HG03097 (cell line): ENCODE results near the gene PRELID3B.
A peak's percentile ranks its signal among the peaks of the same experiment; 100 is the strongest.

Experiments
- ATAC-seq: cut with Tn5 transposase; IDR thresholded peaks from one replicate; pipeline ENCODE4 v1.9.1; 2021; ENCODE audit not compliant: unreplicated experiment, low FRiP score

The PRELID3B gene

DNA sequence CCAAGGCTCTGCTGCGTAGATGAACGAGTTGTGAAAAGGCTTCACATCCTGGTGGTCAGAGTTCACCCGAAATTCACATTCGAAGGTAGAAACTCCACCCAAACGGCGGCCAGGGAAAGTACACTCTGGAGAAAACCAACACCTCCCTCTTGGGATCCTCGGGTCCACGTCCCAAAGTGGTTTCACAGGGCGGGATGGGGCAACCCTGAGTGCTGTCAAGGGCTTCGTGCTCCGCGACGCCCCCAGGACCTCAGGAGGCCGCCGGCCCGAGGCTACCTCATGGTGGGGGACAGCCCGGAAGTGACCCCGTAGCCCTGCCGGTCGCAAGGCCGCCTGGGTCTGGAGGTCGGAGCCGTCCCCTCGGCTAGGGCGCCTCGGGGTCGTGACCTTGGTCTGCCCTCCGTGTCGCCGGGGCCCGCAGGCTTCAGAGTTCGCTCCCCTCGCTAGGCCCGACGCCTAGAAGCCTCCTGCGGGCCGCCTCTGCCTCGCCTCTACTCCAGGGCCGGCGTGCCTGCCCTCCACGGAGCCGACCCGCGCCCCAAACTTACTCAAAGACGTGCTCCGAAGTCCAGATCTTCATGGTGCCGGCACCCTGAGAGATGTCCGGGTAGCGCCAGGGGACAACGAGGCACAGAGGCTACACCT is at the start of gene PRELID3B:
TSS of gene PRELID3B (minus strand) at position 636 of the 645 bp plus-strand sequence. CDS start at position 580, 56 bp downstream.
- ATAC-seq: peak; percentile 25

DNA sequence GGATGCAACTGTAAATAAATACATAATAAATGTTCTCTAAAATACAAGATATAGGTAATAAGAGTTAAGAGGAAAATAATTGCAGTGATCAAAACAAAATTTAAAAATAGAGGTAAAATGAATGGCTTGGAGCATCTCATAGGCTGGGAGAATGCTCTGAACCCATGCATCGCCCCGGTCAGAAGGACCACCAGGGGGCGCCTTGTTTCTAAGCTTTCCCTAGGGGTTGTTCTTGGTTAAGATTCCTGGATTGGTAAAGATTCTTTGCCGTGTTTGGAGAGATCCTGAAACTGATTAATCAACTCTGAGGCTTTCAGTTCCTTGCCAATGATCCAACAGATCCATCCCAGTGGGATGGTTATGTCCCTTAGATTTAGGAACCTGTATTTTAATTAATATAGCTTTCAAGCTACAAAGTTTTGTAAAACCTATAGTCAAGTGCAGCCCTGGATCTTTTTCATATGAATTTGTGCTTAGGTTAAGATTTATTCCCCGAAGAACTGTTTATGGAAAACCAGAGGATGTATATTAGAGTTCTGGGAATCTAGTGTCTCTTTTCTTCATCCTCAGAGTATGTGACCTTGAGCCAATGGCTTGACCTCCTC is 45.3 kb upstream of the PRELID3B start:
- ATAC-seq: no peak

DNA sequence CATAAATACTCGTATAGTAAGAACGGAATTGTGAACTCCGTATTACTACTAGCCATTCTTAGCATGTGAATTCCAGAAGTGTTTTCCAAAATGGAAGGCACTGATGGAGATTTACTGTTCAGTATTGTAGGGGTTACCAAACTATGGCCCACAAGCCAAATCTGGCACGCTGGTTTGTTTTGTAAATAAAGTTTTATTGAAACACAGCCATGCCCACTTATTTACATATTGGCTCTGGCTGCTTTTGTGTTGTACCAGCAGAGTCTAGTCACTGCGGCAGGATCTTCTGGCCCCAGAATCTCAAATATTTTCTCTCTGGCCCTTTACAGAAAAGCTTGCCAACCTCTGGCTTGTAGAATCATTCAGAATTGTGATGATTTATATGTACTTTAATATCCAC is 44.3 kb upstream of the PRELID3B start:
- no peak for ATAC-seq

DNA sequence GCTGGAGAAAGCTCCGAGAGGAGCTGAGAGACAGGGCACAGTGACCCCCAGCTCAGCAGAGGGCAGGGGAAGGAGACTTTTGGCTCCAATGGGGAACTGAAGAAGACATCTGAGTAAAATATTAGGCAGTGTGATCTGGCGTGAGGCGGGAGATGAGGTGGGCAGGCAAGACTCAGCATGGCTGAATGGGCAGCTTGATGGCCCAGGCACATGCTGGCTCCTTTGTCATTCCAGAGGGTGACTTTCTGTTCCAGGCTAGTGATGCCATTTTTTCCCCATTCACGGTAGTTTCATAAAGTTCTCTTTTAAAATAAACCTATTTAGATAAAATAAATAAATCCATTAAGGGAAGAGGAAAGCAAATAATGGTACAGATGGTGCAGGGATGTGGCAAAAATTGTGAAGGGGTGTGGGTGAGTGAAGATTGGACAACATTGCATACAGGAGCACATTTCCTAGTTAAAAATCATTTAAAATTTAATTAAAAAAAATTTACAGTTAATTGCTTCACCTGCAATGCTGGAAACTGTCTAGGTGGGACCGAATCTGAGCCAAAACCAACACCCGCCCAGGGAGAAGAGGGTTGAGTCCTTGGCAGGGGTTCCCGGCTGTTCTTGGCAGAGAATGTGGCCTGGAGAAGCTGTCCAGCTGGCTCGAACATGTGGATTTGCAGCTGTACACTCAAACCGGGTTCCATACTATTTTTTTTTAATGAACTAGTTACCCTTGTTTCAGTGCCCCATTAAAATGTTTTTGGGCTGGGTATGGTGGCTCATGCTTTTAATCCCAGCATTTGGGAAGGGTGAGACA is 41.7 kb upstream of the PRELID3B start:
- ATAC-seq: no peak

DNA sequence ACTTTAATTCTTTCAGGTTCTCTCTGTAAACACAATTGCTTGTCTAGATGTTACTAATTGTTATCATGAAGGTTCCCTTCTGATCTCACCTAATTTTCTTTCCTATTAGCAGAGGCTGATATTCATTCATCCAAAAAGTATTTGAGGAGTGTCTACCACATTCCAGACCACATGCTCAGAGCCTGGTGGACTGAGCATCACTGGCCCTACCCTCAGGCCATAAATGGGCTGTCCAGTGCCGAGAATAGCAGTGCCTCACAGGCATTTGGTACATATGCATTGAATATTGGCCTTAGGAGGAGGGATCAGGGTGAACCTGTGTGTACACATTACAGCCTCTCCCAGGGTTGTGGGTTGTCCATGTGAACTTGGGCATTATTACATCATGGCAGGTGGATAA is 40.4 kb upstream of the PRELID3B start:
- ATAC-seq: no peak

DNA sequence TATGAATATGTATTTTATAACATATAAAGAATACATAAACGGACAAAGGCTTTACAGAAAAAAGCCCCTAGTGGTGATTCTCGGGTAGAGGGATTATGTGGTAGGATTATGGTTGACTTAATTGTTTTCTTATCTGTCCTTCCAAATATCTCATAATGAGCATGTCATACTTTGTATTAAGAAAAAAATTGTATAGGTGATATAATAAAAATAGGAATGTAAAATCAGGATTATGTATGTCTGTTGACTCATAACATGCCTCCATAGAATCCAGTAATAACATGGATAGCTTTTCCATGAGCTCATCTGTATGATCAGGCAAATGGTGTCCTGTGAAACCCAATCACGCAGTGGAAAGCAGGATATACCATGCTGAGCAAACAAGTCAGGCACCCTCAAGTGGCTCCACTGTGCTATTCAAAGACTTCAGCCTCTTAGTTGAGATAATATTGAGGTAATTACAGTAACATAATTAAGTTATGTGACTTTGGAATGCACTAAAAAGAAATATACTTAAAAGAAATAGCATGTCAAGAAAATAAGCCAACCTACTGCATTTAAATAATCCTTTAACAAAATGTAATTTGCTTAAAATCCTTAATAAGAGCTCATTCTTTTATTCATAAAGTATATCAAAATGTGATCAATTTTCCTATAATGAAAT is 39.6 kb upstream of the PRELID3B start:
- no peak for ATAC-seq

DNA sequence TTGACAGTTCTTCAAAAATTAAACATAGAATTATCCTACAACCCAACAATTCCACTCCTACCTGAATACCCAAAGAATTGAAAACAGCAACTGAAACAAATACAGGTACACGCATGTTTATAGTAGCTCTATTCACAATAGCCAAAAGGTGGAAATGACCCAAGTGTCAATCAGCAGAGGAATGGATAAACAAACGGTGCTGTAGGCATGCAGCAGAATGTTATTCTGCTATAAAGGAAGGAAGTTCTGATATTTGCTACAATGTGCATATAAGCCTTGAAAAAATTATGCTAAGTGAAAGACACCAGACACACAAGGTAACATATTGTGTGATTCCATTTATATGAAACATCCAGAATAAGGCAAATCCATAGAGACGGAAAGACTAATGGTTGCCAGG is 38.5 kb upstream of the PRELID3B start:
- no peak for ATAC-seq

DNA sequence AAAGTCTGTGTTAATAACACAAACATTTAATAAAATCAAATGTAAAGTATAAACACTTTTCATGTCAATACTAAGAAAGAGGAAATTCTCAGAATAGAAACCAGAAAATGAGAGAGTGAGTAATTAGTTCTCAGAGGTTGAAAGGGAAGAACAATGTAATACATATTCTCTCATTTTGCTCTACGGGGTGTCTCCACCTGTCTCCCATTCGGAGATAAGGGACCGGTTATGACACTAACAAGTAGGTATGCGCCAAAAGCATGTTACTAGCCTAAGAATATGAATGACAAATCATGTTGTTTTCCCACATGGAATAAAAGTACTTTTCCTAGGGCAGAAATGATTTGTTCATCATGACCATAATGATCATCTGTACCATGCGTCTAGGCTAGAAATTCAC is 35.6 kb upstream of the PRELID3B start:
- no peak for ATAC-seq

DNA sequence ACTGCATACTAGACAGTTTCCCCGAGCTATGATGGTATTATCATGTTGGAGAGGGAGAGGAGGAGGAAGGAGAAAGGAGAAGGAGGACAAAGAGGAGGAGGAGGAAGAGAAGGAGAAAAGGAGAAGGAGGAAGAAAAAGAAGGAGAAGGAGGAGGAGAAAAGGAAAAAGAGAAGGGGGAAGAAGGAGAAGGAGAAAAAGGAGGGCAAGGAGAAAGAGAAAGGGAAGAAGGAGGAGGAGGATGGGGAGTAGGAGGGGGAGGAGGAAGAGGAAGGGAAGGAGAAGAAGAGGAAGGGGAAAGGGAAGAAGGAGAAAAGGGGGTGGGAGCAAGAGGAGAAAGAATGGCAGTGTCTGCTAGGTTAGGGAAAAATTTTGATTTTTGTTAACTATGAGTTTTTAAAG is 35.1 kb upstream of the PRELID3B start:
- no peak for ATAC-seq

DNA sequence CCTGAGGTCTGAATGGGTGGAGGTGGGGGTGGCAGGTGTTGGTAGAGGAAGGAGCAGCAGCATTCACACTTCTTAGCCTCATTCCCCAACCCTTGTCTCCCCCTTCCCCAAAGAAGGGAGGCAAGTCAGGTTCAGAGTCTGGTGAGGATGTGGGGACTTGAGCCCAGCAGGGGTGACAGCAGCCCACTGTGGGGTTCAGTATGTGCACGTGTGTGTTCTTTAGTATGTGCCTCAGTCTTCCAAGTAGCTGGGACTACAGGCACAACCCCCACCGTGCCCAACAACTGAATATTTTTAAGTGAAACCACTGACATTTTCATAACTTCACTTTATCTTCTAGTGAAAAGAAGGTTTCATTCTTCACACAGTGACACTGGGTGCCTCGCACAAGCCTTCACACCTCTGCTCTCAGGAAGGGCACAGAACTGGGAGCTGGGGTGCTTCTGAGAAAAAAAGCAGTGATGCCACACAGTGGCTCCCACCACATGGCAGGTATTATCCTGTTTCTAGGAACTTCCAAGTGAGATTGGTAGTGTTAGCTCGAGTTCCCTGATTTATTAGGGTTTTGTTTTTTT is 33.4 kb upstream of the PRELID3B start:
- ATAC-seq: no peak

DNA sequence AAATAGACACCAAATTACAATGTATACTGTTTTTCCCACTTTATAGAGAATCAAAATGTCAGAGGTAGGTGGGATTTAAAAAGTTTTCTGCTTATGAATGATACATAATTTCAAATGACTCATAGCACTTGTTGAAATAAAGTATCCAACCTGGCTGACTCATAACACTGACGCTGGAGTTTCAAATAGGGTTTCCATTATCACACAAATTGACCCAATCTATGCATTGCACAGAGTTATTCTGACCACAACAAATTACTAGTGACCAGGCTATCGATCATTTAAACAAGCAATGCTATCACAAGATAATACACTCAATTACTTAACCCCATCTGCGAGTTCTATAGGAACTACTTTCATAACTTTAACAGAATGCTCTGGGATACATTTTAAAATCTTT is 31.9 kb upstream of the PRELID3B start:
- ATAC-seq: no peak

DNA sequence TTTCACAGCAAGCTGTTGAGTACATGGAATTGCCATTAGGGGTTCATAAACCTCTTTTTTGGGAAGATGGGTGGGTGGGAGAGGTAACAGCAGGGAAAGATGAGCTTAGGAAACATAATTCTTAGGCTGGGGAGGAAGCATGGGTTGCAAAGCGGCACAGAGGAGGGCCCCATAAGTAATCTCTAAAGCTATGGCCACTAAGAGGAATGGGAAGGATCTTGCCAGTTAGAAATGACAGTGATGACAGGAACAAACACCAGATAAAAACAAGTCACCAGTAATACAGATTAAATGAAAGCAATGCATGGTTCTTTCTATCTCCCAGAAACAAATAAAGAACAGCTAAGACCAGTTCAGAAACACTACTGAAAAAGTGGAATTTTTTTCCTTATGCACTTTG is 31.0 kb upstream of the PRELID3B start:
- no peak for ATAC-seq

DNA sequence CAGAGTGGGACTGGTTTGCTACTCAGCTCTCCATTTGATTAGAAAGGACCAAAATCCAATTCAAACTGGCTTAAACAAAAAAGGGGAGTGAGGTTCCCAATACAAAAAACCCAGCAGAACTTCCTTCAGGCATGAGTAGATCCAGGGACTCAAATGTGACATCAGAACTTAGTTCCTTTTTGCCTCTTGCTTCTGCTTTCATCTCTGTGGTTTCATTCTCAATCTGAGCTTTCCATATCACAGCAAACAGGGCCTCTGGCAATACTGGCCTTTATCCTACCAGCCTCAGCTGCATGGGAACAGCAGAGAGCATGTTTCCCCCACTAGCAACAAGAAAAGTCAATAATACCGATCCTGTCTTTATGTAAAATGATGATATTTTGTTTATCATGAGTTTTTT is 28.6 kb upstream of the PRELID3B start:
- no peak for ATAC-seq

DNA sequence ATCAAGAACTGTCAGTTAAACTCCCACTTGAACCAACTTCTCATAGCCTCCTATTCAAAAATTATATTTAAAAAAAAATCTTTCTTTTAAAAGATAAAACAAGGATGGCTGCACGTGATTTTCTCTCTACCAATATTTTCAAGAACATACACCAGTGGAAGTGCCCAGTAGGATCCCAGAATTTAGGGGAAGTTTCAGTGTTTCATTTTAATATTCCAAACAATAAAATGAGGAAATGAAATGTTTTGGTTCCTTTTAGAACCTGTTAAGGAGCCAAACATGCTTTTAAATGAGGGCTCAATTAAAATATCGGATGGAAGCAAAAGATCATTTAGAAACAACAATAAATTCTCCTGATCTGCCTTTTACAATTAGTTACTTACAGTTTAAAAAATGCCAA is 26.4 kb upstream of the PRELID3B start:
- ATAC-seq: no peak

DNA sequence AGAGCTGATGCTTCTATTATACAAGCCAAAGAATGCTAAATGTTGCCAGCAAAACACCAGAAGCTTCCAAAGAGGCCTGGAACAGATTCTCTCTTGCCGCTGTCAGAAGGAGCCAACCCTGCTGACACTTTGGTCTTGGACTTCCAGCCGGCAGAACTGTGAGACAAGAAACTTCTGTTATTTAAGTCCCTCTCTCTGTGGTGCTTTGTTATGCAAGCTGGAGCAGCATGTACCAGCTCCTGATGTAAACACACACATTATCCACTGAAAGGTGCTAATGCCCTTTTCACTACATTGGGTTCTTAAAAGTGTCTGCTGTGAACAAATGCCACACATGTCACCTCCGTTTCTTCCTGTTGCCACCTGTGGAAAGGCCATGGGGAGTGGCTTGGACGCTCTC is 25.9 kb upstream of the PRELID3B start:
- no peak for ATAC-seq

DNA sequence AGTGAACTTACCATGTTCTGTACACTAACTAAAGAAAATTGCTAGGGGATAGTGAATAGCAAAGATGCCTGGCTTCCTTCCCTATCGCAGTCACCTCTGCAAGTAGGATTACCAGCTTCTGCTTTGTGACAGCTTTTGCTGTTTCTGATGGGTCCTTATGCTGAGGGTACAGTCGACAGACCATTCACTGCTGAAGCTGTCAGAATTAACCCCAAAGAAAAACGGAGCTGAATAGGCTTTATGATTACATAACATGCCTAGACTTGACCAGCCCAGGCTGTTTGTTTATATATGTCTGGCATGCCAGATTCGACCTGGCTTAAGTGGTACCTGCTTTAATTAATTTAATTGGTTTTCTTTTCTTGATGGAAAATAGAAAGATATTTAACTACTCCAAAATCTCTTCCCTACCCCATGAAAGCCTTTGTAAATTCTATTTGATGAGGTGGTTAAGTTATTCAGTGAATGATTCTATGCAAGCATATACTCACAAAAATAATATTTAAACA is 21.7 kb upstream of the PRELID3B start:
- ATAC-seq: no peak

DNA sequence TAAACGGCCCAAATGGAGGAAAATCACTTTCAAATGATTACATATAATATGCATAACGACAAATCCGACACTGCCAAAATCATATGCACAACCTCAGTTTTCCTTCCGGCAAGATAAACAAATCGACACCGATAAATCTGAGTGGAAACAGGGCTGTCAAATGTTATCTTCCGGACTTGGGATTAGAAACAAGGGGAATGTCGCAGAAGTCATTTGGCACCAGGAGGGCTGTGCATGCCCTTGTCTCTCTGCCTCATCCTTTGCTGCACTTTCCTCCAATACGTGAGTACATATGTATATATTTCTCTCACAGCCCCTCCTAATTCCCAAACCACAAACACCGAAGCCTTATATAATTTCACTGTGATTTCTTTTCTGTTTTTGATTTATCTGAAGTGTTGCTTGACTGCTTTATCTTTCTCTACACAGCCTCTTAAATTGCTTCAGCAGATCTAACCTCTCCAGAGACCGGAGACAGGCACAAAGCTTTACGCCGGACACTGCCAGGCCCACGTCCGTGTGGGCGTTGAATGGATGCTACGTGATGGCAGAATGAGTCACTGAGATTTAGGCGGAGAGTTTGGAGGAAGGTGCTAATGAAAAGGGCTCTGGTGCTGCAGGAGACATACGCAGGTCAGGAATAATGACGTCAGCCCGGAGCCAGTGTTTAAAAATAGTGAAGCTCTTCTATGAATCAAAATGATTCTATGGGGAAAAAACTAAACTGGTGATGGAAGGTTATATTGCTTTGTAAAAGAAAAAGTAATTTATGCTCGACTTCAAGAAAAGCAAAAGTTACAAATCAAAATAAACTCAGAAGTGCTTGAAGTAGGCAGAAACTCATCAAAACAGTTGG is 21.0 kb upstream of the PRELID3B start:
- ATAC-seq: no peak

DNA sequence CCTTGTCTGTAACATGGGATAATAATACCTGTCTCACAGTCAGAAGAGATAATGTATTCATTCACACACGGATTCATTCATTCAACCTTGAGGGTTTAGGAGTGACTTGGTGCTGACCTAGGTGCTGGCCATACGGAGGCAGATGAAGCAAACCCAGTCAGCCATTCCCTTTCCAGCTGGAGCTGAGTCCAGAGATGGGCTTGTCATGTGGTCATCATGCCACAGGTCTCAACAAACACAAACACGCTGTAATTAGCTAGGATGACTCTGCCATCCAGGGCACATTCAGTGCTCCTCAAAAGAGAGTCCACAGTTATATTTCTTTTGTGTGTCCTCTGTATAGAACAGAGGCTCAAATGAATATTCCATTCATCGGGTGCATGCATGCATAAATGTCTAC is 19.5 kb upstream of the PRELID3B start:
- ATAC-seq: no peak

DNA sequence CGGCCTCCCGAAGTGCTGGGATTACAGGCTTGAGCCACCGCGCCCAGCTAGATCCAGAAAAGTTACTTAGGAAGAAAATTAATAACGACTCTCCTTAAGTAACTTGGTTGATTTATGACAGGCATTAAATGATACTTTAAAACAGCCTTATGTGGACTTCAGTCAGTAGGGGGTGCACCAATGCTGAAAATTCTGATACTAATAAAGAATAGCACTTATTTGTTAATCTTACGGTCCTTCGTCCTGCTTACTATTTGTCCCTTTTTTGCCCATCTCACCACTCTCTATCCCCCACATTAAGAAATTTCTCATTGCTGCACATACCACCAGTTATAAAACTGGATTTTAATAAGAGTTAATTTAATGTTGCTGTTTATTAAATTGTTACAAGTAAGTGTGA is 12.7 kb upstream of the PRELID3B start:
- ATAC-seq: no peak

DNA sequence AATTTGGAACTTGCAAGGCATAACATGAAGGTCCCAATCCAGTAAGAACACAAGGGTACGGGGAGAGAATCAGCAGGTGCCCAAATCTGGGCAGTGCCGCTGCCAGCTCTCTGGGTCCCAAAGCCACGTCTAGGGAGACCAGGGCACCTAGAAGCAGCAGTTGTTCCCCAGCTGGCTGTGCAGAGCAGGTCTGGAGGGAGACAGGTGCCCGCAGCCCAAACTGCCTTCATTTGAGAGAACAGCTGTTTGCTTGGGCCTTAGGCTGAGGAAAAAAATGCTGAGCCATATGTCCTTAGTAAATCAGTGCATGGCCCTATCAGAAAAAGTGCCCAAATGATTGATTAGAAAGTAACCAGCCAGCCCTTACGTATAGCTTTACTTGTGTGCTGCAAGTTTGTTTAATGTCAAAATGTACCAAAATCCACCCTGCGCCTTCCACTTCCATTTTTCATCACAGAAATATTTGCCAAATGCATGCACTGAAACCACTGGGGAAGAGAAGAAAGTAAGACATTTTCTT is 9.1 kb upstream of the PRELID3B start:
- ATAC-seq: no peak
